PC-3 (cell line): Measurements from ENCODE around the gene EIF3B. TPM values are rescaled to one million over a fixed set of nuclear protein-coding genes. Genes with fewer than 3 reads are reported as not detected.
A peak's percentile ranks its signal among the peaks of the same experiment; 100 is the strongest.
"Not testable (repeated sequence)": the region's sequence is repeated elsewhere in the genome, so short reads cannot be mapped to it uniquely, and the experiment has no call there.

Experiments used
- ATAC-seq: fragments of 200-7000 bp; cut with Tn5 transposase; 2 replicates; pipeline ENCODE4 v1.9.1; 2020; ENCODE audit warnings: mild to moderate bottlenecking, moderate library complexity
- BruUV-seq: library from RNA; stranded (reverse); fragments of 400-500 nt; replicated peaks from 2 replicates; lab custom pipeline; 2021; lab: Mats Ljungman, UMichigan
- CTCF ChIA-PET: fragments of 300-600 bp; sonication (Branson Sonifier 250); formaldehyde crosslinking; loops from one replicate; lab custom pipeline; 2022; ENCODE audit warnings: antibody characterized with exemption; lab: Charles Lee
- POLR2A ChIA-PET: fragments of 300-600 bp; sonication (Branson Sonifier 250); formaldehyde crosslinking; loops from one replicate; lab custom pipeline; 2022; ENCODE audit warnings: antibody characterized with exemption; ENCODE audit not compliant: unreplicated experiment; lab: Charles Lee
- DNase-seq: peaks from one replicate; pipeline ENCODE4 v3.0.0-alpha.2; 2015
- H2AFZ ChIP-seq: fragments of 300-600 bp; sonication (generic); 2 replicates; pipeline ENCODE4 v1.6.0; 2016; ENCODE audit warnings: antibody characterized with exemption, low read length
- H3F3A ChIP-seq: fragments of 300-600 bp; sonication (generic); one replicate; pipeline ENCODE4 v1.6.0; 2017; ENCODE audit warnings: antibody characterized with exemption, low read length, control low read depth, mild to moderate bottlenecking; ENCODE audit not compliant: unreplicated experiment
- H3K27ac ChIP-seq: fragments of 300-600 bp; sonication (generic); 2 replicates; pipeline ENCODE4 v1.5.1; 2016; ENCODE audit warnings: mild to moderate bottlenecking, low read length
- H3K27me3 ChIP-seq: fragments of 300-600 bp; sonication (generic); 2 replicates; pipeline ENCODE4 v1.6.1; 2016; ENCODE audit warnings: low read length, mixed read lengths
- H3K36me3 ChIP-seq: fragments of 300-600 bp; sonication (generic); 2 replicates; pipeline ENCODE4 v1.6.1; 2016; ENCODE audit warnings: low read depth, mixed run types, low read length, mixed read lengths
- H3K4me1 ChIP-seq: fragments of 300-600 bp; sonication (generic); 2 replicates; pipeline ENCODE4 v1.5.1; 2016; ENCODE audit warnings: low read length; ENCODE audit not compliant: insufficient read depth
- H3K4me2 ChIP-seq: fragments of 300-600 bp; sonication (generic); 2 replicates; pipeline ENCODE4 v1.6.0; 2016; ENCODE audit warnings: low read length
- H3K4me3 ChIP-seq: fragments of 300-600 bp; sonication (generic); 2 replicates; pipeline ENCODE4 v1.5.1; 2016; ENCODE audit warnings: mild to moderate bottlenecking, low read length, mixed read lengths
- H3K79me2 ChIP-seq: fragments of 300-600 bp; sonication (generic); 2 replicates; pipeline ENCODE4 v1.6.1; 2017; ENCODE audit warnings: low read length, mixed read lengths
- H3K9ac ChIP-seq: fragments of 300-600 bp; sonication (generic); 2 replicates; pipeline ENCODE4 v1.6.0; 2016; ENCODE audit warnings: mild to moderate bottlenecking, low read length
- H3K9me2 ChIP-seq: fragments of 300-600 bp; sonication (generic); replicated peaks from 2 replicates; pipeline ENCODE4 v1.6.1; 2016; ENCODE audit warnings: mixed run types, low read length, mixed read lengths
- H3K9me3 ChIP-seq: fragments of 300-600 bp; sonication (generic); 2 replicates; pipeline ENCODE4 v1.6.1; 2016; ENCODE audit warnings: low read length, mixed read lengths
- H4K20me1 ChIP-seq: fragments of 300-600 bp; sonication (generic); 2 replicates; pipeline ENCODE4 v1.6.1; 2016; ENCODE audit warnings: low read length, mixed read lengths
- CTCF ChIP-seq: fragments of 300-600 bp; sonication (generic); conservative IDR thresholded peaks from 2 replicates; pipeline ENCODE4 v1.5.1; 2017; ENCODE audit warnings: antibody characterized with exemption, low read depth, mild to moderate bottlenecking, low read length
- EZH2 ChIP-seq: fragments of 300-600 bp; sonication (generic); IDR thresholded peaks from one replicate; pipeline ENCODE4 v1.6.1; 2017; ENCODE audit warnings: antibody characterized with exemption, mild to moderate bottlenecking, low read length; ENCODE audit not compliant: unreplicated experiment
- EZH2phosphoT487 ChIP-seq: fragments of 300-600 bp; sonication (generic); IDR thresholded peaks from 2 replicates; pipeline ENCODE4 v1.6.1; 2018; ENCODE audit warnings: mild to moderate bottlenecking, antibody characterized with exemption, low read length, borderline replicate concordance
- intact Hi-C: fragments of 100-400 bp; cut with micrococcal nuclease; formaldehyde crosslinking; loops from 2 replicates; pipeline ENCODE4 v1.9.0; 2023
- total RNA-seq: library from RNA; depleted of rRNA; stranded (reverse); fragments of >200 nt; gene quantifications from 2 replicates; pipeline ENCODE4 v1.2.3, GENCODE V29; 2014

Gene EIF3B
- total RNA-seq, 1 experiment from 2014 or later = 289 TPM

DNA sequence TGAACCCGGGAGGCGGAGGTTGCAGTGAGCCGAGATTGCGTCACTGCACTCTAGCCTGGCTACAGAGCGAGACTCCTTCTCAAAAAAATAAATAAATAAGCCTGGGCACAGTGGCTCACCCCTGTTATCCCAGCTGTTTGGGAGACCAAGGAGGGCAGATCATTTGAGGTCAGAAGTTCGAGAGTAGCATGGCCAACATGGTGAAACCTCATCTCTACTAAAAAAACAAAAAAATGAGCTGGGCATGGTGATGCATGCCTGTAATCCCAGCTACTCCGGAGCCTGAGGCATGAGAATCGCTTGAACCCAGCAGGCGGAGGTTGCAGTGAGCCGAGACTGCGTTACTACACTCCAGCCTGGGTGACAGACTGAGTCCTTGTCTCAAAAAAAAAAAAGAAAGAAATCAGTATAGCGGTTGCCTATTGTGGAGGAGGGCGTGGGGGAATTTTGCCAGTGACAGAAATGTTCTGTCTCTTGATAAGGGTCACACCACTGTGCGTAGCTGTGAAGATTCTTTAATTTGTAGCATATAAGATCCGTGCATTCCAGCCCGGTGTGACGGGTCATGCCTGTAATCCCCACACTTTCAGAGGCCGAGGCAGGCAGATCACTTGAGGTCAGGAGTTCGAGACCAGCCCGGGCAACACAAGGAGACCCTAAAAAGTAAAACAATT lies 17.9 kb upstream of the EIF3B start:
- H3K4me2 ChIP-seq = no peak overlapping the region
- no peak overlapping the region for H2AFZ ChIP-seq
- no peak overlapping the region for H3K4me3 ChIP-seq
- H3K36me3 ChIP-seq = no peaks in the 10 kb centered on the region
- H3K9me3 ChIP-seq = no peaks in the 10 kb centered on the region
- H3K4me1 ChIP-seq = no peaks in the 10 kb centered on the region
- no peak for ATAC-seq
- H3F3A ChIP-seq = no peaks in the 10 kb centered on the region
- POLR2A ChIA-PET = no interaction called here
- TF ChIP-seq EZH2phosphoT487 = no peak
- TF ChIP-seq CTCF = no peak
- no peak for TF ChIP-seq EZH2
- H3K79me2 ChIP-seq = no peaks in the 10 kb centered on the region
- H3K9me2 ChIP-seq = no peaks in the 10 kb centered on the region
- H3K9ac ChIP-seq = no peak overlapping the region
- no peaks in the 10 kb centered on the region for H4K20me1 ChIP-seq
- H3K27me3 ChIP-seq = no peaks in the 10 kb centered on the region
- H3K27ac ChIP-seq = no peak overlapping the region
- intact Hi-C loops = no loop called here
- no TSS peak for BruUV-seq
- CTCF ChIA-PET = no interaction called here
- no peak for DNase-seq

GRCh38 chr7:2347351-2348063 lies 7.1 kb upstream of the EIF3B start:
- H2AFZ ChIP-seq = not testable (repeated sequence)

DNA sequence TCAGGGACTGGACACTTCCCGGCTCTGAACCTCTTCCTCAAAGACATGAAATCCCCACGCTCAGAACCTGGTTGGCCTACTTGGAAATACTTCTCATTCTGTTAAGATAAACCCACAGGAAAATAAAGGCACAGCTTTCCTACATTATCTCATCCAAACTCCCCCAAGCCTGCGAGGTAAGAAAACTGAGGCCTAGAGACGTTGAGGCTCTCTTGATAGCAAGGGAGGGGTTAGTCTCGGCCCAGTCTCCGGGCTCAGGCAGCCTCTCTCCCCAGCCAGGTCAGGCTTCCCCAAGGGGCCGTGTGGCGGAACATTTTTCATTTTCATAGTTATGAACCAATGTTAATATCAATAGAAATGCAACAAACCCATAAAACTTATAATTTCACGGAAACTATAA lies 4.6 kb upstream of the EIF3B start:
- ChIA-PET CTCF (no interaction called here), POLR2A (no interaction called here)
- no peak overlapping the region for H3K9ac ChIP-seq

More at GRCh38 chr7:2347351-2348063, 7.1 kb upstream of the EIF3B start:
- not testable (repeated sequence) for H3K9me3 ChIP-seq, H3K36me3 ChIP-seq, DNase-seq, H3K9me2 ChIP-seq, H3K27ac ChIP-seq, H4K20me1 ChIP-seq, H3K4me1 ChIP-seq, ATAC-seq, H3K9ac ChIP-seq, H3K4me3 ChIP-seq, H3F3A ChIP-seq, BruUV-seq, H3K27me3 ChIP-seq
- POLR2A ChIA-PET = interaction anchor here (0.7 kb wide), 1 partner anchor 66 kb away, joined by 15 read pairs; no protein-coding TSS in a partner anchor
- H3K4me2 ChIP-seq = 0 out of 2 replicates have a peak overlapping the region, but pooled peaks have one; percentile 39
- CTCF ChIA-PET = interaction anchor here (0.6 to 1.2 kb wide), 8 partner anchors 37 to 768 kb away, joined by 3 to 8 read pairs (median 6); no protein-coding TSS in a partner anchor
- intact Hi-C loops = loop anchor here (1.0 to 5.0 kb wide), 3 partner anchors 98 to 190 kb away; no protein-coding TSS in a partner anchor
- peaks cover 18% of the 10 kb centered on the region for H3K79me2 ChIP-seq

More for the DNA sequence above, 4.6 kb upstream of the EIF3B start:
- no peak for DNase-seq
- no peak for TF ChIP-seq CTCF
- TF ChIP-seq EZH2phosphoT487 = no peak
- no peak for TF ChIP-seq EZH2
- Histone ChIP-seq H3K36me3 (no peaks in the 10 kb centered on the region; the same call in 1 of the 2 replicates), H3K27ac (no peak overlapping the region), H3K9me2 (no peaks in the 10 kb centered on the region), H3K79me2 (peaks cover 36% of the 10 kb centered on the region), H3F3A (no peaks in the 10 kb centered on the region), H4K20me1 (peaks cover under 1% of the 10 kb centered on the region; the same call in 1 of the 2 replicates), H3K4me1 (peaks cover 13% of the 10 kb centered on the region; the same call in 1 of the 2 replicates), H2AFZ (no peak overlapping the region), H3K9me3 (no peaks in the 10 kb centered on the region), H3K4me3 (no peak overlapping the region), H3K4me2 (no peak overlapping the region), H3K27me3 (no peaks in the 10 kb centered on the region)
- no peak for ATAC-seq
- intact Hi-C loops = loop anchor here (10.0 kb wide), 1 partner anchor 775 kb away; the partner anchor contains the start of gene PSMG3
- BruUV-seq = no TSS peak
